GM12873 (cell line): Measurements from ENCODE around the gene SMNDC1.

Experiments used
- TF ChIP-seq, protein P1 (sequence below): IDR thresholded peaks from 2 replicates; pipeline ENCODE4 v1.5.1; 2012; ENCODE audit warnings: low read depth, mild to moderate bottlenecking, moderate library complexity, low read length, control low read depth; ENCODE audit not compliant: insufficient read depth; ENCODE audit errors: missing control alignments

Gene SMNDC1

DNA sequence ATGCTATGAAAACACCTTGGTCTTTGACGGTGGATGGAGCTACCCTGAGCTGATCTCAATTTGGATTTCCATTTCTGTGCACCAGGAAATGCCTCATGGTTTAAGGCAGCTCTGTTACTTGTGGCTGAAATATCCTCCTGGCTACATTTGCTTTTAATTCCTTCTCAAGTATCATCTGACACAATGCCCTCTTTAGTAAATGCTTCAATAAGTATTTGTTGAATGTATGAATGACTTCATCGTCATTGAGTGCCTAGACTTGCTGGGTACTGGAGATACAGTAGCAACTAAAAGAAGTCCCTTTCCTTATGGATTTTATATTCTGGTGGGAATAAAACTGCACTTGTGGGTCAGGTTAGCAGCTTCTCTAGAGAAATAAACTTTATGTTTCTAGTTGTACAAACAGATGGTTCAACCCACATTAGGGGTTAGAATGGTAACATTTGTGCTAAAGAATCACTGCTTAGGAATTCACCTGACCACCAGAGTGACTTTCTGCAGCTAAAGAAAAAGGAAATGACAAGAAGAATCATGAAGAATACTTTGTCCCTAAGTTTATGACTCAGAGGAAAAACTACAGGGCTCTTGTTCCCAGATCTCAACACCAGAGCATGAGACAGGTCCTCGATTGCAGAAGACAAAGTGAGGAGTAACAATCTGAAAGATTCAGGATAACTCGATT, 21.8 kb upstream of the SMNDC1 start:
- TF ChIP-seq, protein P1, sequence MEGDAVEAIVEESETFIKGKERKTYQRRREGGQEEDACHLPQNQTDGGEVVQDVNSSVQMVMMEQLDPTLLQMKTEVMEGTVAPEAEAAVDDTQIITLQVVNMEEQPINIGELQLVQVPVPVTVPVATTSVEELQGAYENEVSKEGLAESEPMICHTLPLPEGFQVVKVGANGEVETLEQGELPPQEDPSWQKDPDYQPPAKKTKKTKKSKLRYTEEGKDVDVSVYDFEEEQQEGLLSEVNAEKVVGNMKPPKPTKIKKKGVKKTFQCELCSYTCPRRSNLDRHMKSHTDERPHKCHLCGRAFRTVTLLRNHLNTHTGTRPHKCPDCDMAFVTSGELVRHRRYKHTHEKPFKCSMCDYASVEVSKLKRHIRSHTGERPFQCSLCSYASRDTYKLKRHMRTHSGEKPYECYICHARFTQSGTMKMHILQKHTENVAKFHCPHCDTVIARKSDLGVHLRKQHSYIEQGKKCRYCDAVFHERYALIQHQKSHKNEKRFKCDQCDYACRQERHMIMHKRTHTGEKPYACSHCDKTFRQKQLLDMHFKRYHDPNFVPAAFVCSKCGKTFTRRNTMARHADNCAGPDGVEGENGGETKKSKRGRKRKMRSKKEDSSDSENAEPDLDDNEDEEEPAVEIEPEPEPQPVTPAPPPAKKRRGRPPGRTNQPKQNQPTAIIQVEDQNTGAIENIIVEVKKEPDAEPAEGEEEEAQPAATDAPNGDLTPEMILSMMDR = no peak

DNA sequence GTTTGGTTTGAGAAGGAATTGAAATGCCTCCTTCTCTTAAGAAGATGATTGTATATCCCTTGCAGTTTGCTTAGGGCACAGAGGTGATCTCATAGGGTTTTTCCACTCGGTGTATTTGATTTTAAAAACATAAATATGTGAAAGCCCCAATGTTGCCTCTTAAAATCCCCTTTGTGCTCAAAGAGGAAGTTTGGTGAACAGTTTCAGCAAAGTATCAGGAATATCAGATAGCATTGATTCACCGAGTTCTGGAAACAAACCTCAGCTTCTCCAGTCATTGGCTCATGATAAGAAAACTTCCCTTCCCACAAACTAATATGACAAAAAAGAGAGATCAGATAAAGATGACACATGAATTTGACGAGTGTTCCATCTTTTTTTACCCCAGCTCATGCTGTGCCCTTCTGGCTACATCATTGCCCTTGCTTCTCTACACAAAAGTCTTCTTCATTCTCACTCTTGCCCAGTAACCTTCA, 20.1 kb upstream of the SMNDC1 start:
- TF ChIP-seq, protein P1 = no peak

DNA sequence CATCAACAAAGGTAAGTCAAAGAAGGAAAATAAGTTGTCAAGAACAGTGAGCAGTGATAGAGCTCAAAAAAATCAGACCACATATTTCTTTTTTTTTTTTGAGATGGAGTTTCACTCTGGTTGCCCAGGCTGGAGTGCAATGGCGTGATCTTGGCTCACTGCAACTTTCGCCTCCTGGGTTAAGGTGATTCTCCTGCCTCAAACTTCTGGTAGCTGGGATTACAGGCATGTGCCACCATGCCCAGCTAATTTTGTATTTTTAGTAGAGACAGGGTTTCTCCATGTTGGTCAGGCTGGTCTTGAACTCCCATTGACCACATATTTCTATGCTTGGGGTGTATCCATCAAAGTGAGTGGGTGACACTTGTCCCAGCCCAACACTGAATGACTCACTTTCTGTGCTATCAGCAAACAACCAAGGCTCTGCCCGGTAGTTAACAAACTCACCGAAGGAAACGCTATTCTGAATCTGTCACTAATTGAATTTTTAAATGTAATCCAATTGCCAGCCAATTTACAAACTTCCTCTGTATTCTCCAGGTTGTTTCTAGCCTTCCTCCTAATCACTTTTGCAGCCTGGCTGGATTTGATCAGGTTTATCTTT, 19.6 kb upstream of the SMNDC1 start:
- TF ChIP-seq, protein P1 = no peak

DNA sequence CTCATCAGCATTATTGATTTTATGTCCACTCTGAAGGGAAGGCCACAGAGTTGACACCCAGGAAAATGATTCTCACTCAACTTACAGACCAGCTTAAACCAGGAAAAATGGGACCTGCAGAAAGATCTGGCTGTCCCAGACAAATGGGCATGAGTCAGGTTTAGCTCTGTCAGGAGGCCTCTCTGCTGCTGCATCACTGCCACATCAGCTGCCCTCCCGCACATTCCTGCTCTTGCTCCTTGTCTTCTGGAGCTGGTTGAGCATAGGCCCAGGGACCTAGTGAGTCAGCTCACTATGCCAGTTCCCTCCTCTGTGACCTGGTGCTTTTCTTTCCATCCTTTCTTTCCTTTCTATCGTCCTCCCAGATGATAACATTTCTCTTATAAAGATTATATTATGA, 18.8 kb upstream of the SMNDC1 start:
- TF ChIP-seq, protein P1 = no peak

DNA sequence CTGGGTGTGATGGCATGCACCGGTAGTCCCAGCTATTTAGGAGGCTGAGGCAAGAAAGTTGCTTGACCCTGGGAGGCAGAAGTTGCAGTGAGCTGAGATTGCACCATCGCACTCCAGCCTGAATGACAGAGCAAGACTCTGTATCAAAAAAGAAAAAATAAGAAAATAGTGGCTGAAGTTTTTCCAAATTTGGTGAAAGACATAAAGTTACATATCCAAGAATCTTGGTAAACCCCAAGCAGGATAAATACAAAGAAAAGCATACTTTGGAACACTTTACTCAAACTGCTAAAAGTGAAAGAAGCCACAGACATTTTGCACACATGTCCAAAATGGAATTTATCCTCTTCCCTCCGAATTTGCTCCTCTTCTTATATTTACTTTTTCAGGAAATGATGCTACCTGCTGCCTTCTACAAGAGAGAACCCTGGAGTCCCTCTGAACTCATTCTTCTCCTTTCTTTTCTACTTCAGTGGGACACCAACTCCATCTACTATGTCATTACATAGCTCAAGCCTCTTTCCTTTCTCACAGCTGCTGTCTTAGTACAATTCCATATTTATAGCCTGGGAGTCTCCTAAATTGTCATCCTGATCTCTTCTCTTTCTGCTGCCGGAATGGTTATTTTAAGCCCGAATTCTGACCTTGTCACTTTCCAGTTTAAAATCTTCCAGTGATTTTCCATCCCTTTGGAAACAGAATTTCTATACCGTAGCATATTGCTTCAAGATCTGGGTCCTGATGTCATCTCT, 17.3 kb upstream of the SMNDC1 start:
- TF ChIP-seq, protein P1 = no peak

DNA sequence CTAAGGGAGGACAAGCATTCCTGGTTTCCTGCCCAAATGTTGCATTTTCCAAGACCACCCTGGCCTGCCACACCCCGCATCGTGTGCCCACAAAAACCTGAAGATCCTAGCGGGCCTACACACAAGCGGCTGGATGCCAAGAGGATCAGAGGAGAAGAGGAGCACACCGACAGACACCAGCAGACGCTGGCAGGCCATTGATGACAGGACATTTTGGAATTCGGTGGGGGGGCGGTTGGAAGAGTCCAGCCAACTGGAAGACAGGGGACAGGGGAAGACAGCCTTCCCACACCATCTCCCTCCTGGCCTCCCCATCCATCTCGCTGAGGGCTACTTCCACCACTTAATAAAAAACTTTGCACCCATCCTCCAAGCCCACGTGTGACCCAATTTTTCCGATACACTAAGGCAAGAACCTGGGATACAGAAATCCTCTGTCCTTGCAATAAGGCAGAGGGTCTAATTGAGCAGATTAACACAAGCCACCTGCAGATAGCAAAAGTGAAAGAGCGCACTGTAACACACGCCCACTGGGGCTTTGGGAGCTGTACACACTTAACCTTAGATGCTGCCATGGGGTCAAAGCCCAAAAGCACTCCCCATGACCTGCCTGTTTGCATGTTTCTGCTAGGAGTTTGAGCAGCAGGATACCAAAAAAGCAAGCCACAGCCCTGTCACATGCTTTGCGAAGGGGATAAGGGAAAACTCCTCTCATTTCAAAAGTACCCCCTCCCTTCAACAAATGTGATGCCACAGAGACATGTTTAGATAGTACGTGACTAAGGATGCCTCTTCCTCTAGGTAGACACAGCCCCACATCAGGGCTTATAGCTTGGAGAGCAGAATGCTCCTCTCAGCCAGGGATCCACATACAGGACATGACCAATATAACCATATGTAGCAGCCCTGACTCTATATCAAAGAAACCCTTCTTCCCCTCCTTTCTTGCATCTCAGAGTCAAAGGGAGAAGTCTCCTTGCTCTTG, 13.4 kb upstream of the SMNDC1 start:
- TF ChIP-seq, protein P1 = no peak
